Ramos (cell line): ENCODE measurements around the gene EN1.

Experiments used
- in situ Hi-C: fragments of 300-500 bp; cut with MboI; formaldehyde crosslinking; loops from one replicate; pipeline ENCODE4 v1.14.3; 2022; ENCODE audit warnings: low sequenced_read_pairs; ENCODE audit not compliant: unreplicated experiment

EN1 gene

DNA sequence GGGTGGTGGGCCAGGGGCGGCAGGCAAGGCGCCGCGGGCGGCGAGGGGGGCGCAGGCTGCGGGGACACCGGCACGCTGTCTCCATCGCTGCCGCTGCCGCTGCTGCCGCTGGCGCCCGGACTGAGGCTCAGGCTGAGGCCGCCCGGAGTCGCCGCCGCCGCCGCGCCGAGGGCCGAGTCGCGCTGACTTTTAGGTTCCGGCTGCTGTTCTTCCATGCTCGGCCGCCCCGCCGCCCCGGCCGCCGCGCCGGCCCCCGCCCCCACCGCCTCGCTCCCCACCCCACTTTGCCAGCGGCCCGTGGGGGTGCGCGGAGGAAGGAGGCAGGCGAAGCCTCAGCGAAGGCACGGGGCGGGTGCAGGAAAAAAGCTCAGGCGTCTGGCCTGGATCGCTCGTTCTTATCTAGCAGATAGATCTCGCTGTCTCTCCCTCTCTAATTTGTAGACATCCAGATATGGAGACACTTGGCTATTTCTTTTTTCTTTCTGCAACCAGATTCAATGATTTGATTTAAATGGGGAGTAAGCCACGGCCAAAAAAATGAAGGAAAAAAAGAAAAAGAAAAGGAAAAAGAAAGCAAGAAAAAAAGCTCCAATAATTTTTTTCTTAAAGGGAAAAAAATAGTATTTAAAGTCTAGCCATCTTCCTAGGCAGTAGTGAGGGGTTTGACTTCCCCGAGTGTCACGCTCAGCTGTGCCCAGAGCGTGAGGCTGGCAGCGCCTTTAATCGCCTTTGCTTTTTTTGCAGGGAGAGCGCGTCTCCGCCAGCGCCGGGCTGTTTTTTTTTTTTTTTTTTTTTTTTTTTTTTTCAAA is at the start of gene EN1:
Gene EN1 (minus strand): TSS at position 696 of the 809 bp plus-strand sequence. CDS start 481 bp downstream, at position 215.
- in situ Hi-C loops, result no loop called here

DNA sequence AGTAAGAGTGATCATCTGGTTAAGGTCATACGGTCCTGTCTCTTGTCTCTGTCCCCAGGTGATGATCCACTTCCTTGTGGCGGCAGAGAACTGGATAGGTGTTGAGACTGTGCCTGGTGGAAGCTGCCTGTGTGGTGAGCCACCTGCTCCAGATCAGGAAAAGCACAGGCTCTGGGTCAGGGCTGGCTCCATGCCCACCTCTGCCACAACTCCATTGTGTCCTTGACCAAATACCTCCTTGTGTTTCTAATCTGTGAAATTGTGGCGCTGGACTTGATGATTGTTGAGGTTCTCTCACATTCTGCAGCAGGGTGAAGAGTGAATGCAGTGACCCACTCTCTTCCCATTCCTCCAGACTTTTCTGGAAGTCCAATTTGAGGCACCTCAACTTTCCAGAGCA is 45.7 kb upstream of the EN1 start:
- in situ Hi-C loops, result no loop called here

DNA sequence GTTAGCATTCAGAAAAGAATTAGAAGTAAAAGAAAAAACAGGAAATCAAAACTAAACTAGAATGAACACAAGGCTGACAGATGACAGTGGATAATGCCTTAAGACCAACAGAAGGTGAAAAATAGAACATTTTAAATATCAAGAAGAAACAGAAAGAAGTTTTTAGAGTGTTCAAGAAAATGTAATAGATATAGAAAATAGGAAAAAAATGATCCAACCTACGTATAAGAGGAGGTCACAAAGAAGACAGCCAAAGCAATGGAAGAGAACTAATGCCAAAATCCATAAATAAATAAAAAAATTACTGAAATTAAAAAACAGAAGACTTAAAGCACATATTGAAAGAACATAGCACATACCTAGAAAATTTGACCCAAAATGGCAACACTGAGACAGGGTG is 42.5 kb upstream of the EN1 start:
- in situ Hi-C loops, result loop anchor here (10.0 kb wide), 2 partner anchors 285 to 415 kb away; no protein-coding TSS in a partner anchor

GRCh38 chr2:118883792-118884191 is 36.3 kb upstream of the EN1 start:
- in situ Hi-C loops, result loop anchor here (5.0 to 10.0 kb wide), 3 partner anchors 291 to 594 kb away; no protein-coding TSS in a partner anchor

- in situ Hi-C loops, result loop anchor here (5.0 to 10.0 kb wide), 3 partner anchors 292 to 594 kb away; no protein-coding TSS in a partner anchor
Measured at GRCh38 chr2:118882693-118883336, 35.4 kb upstream of the EN1 start.

DNA sequence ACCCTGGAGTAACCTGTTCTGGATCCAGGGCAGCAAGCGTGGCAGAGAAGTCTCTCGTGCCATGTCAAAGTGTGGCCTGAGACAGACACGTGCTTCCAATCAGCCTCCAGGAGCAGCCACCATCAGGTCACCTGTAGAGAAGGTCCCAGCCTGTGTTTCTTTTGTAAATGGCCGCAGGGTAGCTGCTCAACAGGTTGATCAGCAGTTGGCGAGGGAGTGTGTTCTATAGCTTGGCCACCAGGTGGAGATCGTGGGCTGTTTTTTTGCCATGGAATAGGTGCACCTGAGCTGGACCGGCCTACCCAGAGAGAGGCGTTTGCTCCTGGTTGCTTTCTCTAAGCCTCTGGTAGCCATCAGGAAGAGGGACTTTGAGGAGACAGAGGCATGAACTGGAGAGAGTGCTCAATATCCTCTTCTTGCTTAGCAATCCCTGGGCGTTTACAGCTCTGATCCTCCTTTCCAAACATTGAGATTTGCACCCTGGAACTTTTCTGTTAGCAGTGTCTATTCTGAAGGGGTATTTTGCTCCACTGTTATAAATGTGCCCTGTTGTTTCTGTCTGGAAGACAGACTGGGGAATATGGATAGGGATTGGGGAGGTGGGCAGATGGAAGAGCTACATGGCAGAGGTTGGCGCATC is 34.2 kb upstream of the EN1 start:
- in situ Hi-C loops, result loop anchor here (5.0 to 10.0 kb wide), 3 partner anchors 293 to 596 kb away; no protein-coding TSS in a partner anchor

GRCh38 chr2:118880501-118880900 is 33.1 kb upstream of the EN1 start:
- in situ Hi-C loops, result loop anchor here (5.0 to 10.0 kb wide), 3 partner anchors 294 to 597 kb away; no protein-coding TSS in a partner anchor

GRCh38 chr2:118878531-118879149 is 31.2 kb upstream of the EN1 start:
- in situ Hi-C loops, result no loop called here

DNA sequence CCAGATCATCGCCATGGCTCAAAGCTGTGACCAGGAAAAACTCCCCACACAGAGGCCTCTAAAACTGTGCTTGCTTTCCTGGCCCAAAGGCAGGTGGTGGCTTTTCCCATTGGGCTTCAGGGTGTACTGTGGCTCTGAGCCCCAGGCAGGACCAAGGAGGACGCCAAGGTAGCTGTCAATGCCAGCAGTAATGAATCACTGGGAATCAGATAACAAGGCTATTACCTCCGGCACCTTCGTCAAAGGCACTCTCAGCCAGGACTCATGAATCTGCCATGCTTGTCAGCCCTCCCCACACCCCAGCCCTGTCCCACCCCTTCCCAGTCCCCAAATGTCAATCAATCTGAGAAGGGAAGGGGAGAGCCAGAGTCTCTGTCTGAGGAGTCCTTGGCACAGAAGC is 27.9 kb upstream of the EN1 start:
- in situ Hi-C loops, result no loop called here

DNA sequence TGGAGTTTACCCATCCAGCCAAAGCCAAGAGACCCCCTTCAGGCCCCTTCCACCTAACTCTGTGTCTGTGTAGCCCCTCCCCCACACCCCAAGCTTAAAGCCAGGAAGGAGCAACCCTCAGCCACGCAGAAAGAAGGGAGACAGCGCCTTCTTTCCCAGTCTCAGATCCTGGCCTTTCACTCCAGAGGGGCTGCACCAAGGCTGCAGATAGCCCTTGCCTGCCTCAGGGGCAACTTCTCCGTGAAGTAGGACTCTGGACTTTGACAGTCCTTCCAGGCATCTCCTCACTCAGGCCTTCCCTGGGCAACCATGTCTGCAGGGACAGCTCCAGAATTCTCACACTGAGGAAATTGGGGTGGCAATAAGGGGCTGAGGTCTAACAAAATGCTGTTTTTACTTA is 26.9 kb upstream of the EN1 start:
- in situ Hi-C loops, result loop anchor here (25.0 kb wide), 2 partner anchors 637 to 837 kb away; no protein-coding TSS in a partner anchor

DNA sequence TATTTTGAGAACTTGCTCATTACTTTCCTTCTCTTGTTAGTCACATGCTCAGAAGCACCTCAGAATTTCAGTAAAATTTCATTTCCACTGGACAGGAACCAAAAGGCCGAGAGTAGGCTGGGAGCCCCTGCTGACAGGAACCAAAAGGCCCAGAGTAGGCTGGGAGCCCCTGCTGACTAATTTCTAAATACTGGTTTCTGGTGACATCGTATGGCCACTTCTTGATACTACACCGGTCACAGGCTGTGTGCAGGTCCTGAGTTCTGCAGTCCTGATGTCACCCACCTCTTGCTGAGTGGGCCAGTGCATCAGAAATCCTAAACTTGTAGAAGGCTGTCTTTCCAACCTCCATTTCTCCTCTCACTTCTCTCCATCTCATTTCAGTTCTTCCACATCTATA is 17.7 kb upstream of the EN1 start:
- in situ Hi-C loops, result loop anchor here (25.0 kb wide), 2 partner anchors 628 to 828 kb away; no protein-coding TSS in a partner anchor

DNA sequence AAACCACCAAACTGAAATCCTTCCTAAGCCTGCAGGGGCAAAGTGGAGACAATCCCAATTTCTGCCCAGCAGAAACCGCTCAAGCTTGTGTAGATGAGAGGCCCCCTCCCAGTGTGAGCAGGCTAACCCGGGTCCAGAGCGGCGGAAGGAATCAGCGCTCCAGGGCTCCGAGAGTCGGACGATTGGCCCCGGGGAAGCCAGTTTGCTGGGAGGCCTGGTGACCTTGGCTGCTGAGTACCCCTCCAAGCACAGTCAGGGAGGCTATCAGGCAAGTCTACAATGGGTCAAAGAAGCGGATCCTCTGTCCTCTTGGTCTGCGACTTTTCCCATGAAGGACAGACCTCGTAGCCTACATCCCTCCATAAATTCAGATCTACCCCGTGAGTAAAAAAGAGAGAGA is 16.8 kb upstream of the EN1 start:
- in situ Hi-C loops, result loop anchor here (25.0 kb wide), 2 partner anchors 627 to 827 kb away; no protein-coding TSS in a partner anchor

DNA sequence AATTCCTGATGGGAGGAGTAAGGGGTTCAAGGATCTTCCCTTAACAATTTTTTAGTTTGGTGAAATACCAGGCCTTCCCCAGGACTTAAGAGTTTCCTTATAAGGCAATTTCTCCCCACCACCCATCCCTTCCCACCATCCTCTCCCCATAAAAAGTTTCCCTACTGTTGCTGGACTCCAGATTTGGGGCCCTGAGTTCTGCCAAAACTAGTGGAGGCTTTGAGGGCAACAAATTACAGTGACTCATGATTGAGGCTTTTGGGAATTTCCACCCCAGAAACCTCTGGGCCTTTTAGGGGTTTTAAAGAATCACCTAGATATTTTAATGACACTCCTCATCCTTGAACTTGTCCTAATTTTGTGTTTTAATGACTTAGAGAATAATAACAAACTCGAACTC is 14.3 kb upstream of the EN1 start:
- in situ Hi-C loops, result loop anchor here (25.0 kb wide), 2 partner anchors 624 to 824 kb away; no protein-coding TSS in a partner anchor

- in situ Hi-C loops, result loop anchor here (25.0 kb wide), 2 partner anchors 624 to 824 kb away; no protein-coding TSS in a partner anchor
Measured at GRCh38 chr2:118861242-118861641, 13.8 kb upstream of the EN1 start.

DNA sequence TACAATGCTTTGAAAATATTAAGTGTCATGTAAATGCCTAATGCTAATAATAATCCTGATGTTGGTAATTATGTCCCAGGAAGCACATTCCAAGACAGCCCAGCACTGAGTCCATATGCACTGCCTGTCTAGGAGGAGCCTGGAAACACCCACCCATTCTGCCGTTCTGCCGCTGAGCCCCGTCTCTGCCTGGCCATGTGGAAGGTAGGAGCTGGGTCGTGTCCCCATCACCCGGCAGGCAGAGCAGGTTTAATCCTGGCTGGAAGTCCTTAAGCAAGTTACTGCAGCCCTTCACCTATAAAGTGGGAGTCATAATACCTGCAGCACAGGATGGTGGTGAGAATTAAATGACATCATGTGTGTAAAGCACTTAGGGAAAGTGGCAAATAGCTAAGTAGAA is 13.1 kb upstream of the EN1 start:
- in situ Hi-C loops, result loop anchor here (25.0 kb wide), 2 partner anchors 623 to 823 kb away; no protein-coding TSS in a partner anchor

- in situ Hi-C loops, result loop anchor here (25.0 kb wide), 2 partner anchors 622 to 822 kb away; no protein-coding TSS in a partner anchor
Measured at GRCh38 chr2:118859157-118859770, 11.8 kb upstream of the EN1 start.

- in situ Hi-C loops, result loop anchor here (25.0 kb wide), 2 partner anchors 621 to 821 kb away; no protein-coding TSS in a partner anchor
Measured at GRCh38 chr2:118858485-118859156, 11.2 kb upstream of the EN1 start.

DNA sequence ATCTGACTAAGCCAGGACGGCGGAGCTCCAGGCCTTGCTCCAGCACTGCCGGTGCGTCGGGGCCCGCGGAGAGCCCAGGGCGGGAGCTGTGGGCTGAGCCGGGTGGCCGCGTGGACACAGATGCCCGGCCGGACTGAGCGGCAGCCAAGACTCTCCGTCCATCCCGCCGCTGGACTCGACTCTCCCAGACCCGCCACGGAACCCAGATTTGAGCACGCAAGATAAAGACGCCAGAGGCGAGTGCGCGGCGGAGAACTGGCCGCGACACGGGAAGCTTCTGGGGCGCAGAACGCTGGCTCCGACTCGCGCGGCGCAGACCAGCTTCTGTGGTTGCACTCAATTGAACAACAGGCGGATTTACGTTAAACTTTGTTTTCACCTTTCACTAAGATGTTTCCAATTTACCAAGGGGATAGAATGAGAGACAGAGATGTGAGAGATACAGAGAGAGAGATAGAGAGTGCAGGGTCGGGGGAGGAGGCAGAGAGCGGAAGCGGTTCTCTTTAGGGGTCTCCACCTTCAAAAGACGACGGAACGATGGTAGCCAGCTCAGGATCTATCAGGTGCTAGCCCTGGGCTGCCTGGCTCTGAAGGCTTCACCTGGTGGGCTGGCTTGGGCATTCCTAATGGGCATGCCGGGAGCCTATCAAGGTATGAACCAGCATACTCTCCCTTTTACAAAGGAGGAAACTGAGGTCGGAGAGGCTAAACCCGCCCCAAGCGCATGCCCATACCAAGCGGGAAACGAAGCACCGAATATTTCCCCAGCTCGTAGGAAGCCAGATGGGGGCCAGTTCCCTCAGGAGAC is 10.4 kb upstream of the EN1 start:
- in situ Hi-C loops, result loop anchor here (25.0 kb wide), 2 partner anchors 621 to 821 kb away; no protein-coding TSS in a partner anchor
